ENCODE results near the gene PTPRR.

GRCh38 chr12:70823182-70823976 is 97.2 kb downstream of the PTPRR start:
- TF ChIP-seq CTCF (IDR thresholded peaks at IDR 0.05; ENCODE audit: low read depth, low read length, poor library complexity, severe bottlenecking) (no peak), EZH2phosphoT487 (IDR thresholded peaks at IDR 0.05; ENCODE audit: borderline replicate concordance, low read length) (no peak)

Data from DOHH2 (cell line).